Tibial nerve (tissue), 4 donors: Measurements from ENCODE around the gene ZNF341. TPM values are rescaled to one million over a fixed set of nuclear protein-coding genes. Genes with fewer than 3 reads are reported as not detected.

Experiments
- DNase-seq, 2 donors: peaks; one replicate each; pipeline ENCODE4 v3.0.0-alpha.2; 2019; ENCODE audit warnings: low spot score in 2 of 2
- H3K27ac ChIP-seq, 4 donors: fragments of 200-600 bp; sonication (generic) in 3 of 4; one replicate each; pipeline ENCODE4 v1.5.1; 2017 to 2019; ENCODE audit warnings: mild to moderate bottlenecking in 1 of 4
- H3K27me3 ChIP-seq, 2 donors: fragments of 200-600 bp; sonication (generic) in 1 of 2; one replicate each; pipeline versions ENCODE4 v1.5.1 to v1.6.0; 2017 to 2019
- H3K36me3 ChIP-seq, 3 donors: fragments of 200-600 bp; sonication (generic); one replicate each; pipeline ENCODE4 v1.5.1; 2018 to 2019
- H3K4me1 ChIP-seq, 4 donors: fragments of 200-600 bp; sonication (generic) in 3 of 4; one replicate each; pipeline ENCODE4 v1.5.1; 2017 to 2019
- H3K4me3 ChIP-seq, 4 donors: fragments of 200-600 bp; sonication (generic) in 3 of 4; one replicate each; pipeline ENCODE4 v1.5.1; 2017 to 2019; ENCODE audit warnings: mild to moderate bottlenecking in 1 of 4, moderate library complexity in 1 of 4
- H3K9me3 ChIP-seq, 4 donors: fragments of 200-600 bp; sonication (generic) in 3 of 4; one replicate each; pipeline ENCODE4 v1.5.1; 2017 to 2019
- EP300 ChIP-seq, 2 donors: sonication (generic); formaldehyde crosslinking; IDR thresholded peaks; one replicate each; pipeline ENCODE4 v1.6.1; 2017; ENCODE audit warnings: antibody characterized with exemption in 2 of 2, mild to moderate bottlenecking in 1 of 2
- POLR2A ChIP-seq, 2 donors: fragments of 450-650 bp; IDR thresholded peaks; one replicate each; pipeline ENCODE4 v1.6.1; 2017; ENCODE audit warnings: antibody characterized with exemption in 2 of 2, mild to moderate bottlenecking in 2 of 2, moderate library complexity in 2 of 2
- WGBS, 2 donors: methylation state at CpG; one replicate each; pipeline ENCODE4 v1.1.5; 2018; 5-methylcytosine and 5-hydroxymethylcytosine counted together
- total RNA-seq, 4 donors: library from RNA; depleted of rRNA; stranded (reverse); fragments of >200 nt; gene quantifications; one replicate each; pipeline ENCODE4 v1.1.0, GENCODE V29; 2016
- TF ChIP-seq, protein P1 (sequence below), 5 experiments: fragments of 200-600 bp in 3 of 5; fragments of 450-650 bp in 2 of 5; sonication (generic) in 3 of 5; IDR thresholded peaks; one replicate each; pipeline ENCODE4 v1.5.1; 2016 to 2019; ENCODE audit warnings: antibody characterized with exemption in 5 of 5, mild to moderate bottlenecking in 3 of 5, moderate library complexity in 2 of 5

Gene ZNF341
- total RNA-seq, 4 donors from 2014 or later, result 1.7 to 4.8 (median 2.1) TPM

DNA sequence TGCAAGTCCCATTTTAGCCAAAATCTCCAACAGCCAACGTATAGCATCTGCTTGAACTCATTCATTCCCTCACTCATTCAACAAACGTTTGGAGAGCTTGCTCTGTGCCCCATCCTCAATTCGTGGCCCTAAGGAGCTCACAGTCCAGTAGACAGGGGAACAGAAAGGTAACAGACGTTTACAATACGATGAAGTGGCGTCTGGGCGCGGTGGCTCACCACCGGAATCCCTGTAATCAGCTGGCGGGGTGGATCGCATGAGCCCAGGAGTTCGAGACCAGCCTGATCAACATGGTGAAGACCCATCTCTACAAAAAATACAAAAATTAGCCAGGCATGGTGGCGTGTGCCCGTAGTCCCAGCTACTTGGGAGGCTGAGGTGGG, 44.8 kb upstream of the ZNF341 start:
- TF ChIP-seq POLR2A (IDR thresholded peaks at IDR 0.05), result no peak
- Histone ChIP-seq H3K9me3 (no peaks in the 10 kb centered on the region), H3K36me3 (no peaks in the 10 kb centered on the region), H3K4me1 (peaks cover 0 to 28% (median 10%) of the 10 kb centered on the region in 4 donors), H3K27ac (peak overlapping the region; percentile 48 to 85 (median 69)), H3K4me3 (peak overlapping the region in 3 of 4 donors; percentile 20 to 54 (median 35)), H3K27me3 (no peaks in the 10 kb centered on the region)
- 79 to 83% methylated on average over 14 of the region's 14 CpGs for WGBS, 2 donors
- DNase-seq, result no peak

DNA sequence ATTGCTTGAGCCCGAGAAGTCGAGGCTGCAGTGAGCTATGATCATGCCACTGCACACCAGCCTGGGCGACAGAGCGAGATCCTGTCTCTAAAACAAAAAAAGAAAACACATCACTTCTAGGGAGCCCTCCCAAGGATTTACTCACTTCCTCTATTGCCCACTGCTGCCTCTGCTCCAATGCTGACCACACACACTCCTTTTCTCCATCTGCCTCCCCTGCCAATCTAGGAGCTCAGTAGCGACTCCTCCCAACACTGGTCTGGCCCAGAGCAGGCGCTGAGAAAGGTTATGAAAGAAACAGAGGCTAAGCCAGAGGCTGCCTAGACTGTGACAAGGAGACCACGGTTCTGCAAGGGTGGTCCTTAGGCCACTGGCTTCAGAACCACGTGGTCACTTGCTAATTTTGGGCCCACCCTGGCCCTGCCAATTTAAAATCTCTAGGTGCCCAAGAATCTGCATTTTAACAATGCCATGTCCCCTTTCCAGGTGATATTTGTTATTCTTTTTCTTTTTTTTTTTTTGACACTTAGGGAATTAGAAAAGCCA, 44.4 kb upstream of the ZNF341 start:
- TF ChIP-seq EP300 (IDR thresholded peaks at IDR 0.05), result no peak
- TF ChIP-seq POLR2A (IDR thresholded peaks at IDR 0.05), result no peak
- TF ChIP-seq, protein P1, sequence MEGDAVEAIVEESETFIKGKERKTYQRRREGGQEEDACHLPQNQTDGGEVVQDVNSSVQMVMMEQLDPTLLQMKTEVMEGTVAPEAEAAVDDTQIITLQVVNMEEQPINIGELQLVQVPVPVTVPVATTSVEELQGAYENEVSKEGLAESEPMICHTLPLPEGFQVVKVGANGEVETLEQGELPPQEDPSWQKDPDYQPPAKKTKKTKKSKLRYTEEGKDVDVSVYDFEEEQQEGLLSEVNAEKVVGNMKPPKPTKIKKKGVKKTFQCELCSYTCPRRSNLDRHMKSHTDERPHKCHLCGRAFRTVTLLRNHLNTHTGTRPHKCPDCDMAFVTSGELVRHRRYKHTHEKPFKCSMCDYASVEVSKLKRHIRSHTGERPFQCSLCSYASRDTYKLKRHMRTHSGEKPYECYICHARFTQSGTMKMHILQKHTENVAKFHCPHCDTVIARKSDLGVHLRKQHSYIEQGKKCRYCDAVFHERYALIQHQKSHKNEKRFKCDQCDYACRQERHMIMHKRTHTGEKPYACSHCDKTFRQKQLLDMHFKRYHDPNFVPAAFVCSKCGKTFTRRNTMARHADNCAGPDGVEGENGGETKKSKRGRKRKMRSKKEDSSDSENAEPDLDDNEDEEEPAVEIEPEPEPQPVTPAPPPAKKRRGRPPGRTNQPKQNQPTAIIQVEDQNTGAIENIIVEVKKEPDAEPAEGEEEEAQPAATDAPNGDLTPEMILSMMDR (IDR thresholded peaks at IDR 0.05), result no peak
- 74 to 78% methylated on average over 8 of the region's 8 CpGs for WGBS, 2 donors
- Histone ChIP-seq H3K4me1 (peaks cover 0 to 28% (median 10%) of the 10 kb centered on the region in 4 donors), H3K36me3 (no peaks in the 10 kb centered on the region), H3K9me3 (no peaks in the 10 kb centered on the region), H3K4me3 (no peak overlapping the region), H3K27me3 (no peaks in the 10 kb centered on the region), H3K27ac (peak overlapping the region in 2 of 4 donors; percentile 45 to 79)
- no peak for DNase-seq

DNA sequence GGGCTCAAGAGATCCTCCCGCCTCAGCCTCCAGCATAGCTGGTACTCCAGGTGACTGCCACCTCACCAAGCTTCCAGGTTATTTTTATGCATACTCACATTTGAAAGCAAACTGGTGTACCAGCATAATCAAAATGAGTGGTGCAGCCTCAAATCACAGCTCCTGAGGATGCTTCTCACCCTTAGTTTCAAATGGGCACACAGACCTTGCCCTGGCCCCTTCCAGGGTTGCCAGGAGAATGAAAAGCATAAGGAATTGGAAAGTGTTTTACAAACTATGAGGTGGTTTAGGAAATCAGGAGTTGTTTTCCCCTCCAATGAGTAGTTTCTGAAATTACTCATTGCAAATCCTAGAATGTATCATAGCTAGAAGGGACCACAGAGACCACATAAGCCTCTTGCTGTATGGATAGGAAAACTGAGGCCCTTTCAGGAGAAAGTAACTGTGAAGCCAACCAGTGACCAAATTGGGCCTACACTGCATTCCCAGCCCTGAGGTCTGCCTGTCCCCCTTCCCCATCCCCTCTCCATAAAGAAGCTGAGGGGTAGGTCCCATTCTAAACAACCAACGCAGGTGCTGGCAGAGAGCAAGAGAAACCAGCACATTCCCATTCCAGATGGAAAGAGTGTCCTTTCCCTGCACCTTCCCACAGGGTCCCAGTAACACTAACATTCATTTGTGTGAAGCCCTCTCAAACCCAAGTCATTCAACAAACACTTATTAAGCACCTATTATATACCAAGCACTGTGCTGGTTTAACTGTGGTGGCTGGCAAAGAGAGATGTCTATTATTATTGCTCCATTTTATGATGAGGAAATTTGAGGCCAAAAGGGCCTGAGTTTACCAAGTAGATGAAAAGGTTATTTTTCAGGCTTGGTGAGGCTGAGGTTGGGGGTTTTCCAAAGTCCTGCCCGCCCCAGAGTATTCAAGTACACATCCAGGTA, 43.5 kb upstream of the ZNF341 start:
- Histone ChIP-seq H3K4me3 (no peak overlapping the region), H3K27ac (peak overlapping the region in 1 of 4 donors; percentile 79), H3K4me1 (peaks cover 0 to 31% (median 12%) of the 10 kb centered on the region in 4 donors), H3K27me3 (no peaks in the 10 kb centered on the region), H3K36me3 (no peaks in the 10 kb centered on the region), H3K9me3 (no peaks in the 10 kb centered on the region)
- no peak for DNase-seq
- TF ChIP-seq, protein P1 (IDR thresholded peaks at IDR 0.05), result no peak
- no peak for TF ChIP-seq EP300 (IDR thresholded peaks at IDR 0.05)
- WGBS, 2 donors, result 87 to 92% methylated on average over 3 of the region's 3 CpGs

DNA sequence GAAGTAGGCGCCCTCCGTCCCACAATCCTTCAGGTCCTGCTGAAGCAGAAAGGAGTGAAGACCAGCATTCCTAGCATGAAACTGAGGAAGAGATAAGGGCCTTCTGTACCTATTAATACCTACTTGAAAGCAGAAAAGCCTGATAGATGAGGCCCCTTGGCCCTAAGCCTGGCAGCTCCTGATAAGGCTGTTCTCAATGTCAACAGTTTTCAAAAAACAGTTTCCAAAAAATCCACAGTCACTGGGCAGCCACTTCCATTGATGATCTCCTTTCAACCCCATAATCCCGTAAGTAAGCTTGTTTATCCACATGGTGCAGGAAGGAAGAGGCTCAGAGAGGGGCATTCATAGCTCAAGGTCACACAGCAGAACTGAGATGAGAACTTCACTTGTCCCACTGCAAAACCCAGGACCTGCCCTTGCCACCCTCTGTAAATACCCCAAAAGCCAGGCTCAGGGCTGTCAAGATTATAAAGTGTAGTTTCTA, 42.8 kb upstream of the ZNF341 start:
- H3K9me3 ChIP-seq, result no peaks in the 10 kb centered on the region
- H3K4me3 ChIP-seq, result no peak overlapping the region
- 93 to 97% methylated on average over 3 of the region's 3 CpGs for WGBS, 2 donors
- TF ChIP-seq, protein P1 (IDR thresholded peaks at IDR 0.05), result no peak
- no peak for TF ChIP-seq POLR2A (IDR thresholded peaks at IDR 0.05)
- no peak for TF ChIP-seq EP300 (IDR thresholded peaks at IDR 0.05)
- H3K4me1 ChIP-seq, result peaks cover 0 to 39% (median 14%) of the 10 kb centered on the region in 4 donors
- H3K27me3 ChIP-seq, result no peaks in the 10 kb centered on the region
- DNase-seq, result no peak
- H3K36me3 ChIP-seq, result no peaks in the 10 kb centered on the region
- H3K27ac ChIP-seq, result no peak overlapping the region

DNA sequence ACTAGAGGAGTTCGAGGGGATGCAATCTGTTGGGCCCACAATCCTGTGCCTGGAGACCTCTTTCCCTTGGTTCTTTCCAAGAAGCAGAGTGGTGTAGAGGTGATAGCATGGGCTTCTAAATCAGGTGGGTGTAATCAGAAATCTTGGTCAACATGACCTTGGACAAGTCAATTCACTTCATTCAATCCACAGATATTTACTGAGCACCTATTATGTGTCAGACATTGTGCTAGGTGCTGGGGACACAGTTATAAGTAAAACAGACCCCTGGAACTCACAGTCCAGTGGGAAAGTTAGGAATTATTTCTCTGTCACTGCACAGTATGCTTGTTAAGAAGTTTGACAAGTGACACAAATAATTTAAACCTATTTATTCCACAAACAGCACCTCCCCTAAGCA, 42.3 kb upstream of the ZNF341 start:
- TF ChIP-seq, protein P1 (IDR thresholded peaks at IDR 0.05), result no peak
- no peak for TF ChIP-seq EP300 (IDR thresholded peaks at IDR 0.05)
- no peak for TF ChIP-seq POLR2A (IDR thresholded peaks at IDR 0.05)
- Histone ChIP-seq H3K9me3 (no peaks in the 10 kb centered on the region), H3K27me3 (no peaks in the 10 kb centered on the region), H3K27ac (peak overlapping the region in 2 of 4 donors; percentile 13 to 57), H3K36me3 (no peaks in the 10 kb centered on the region), H3K4me1 (peaks cover 0 to 43% (median 14%) of the 10 kb centered on the region in 4 donors), H3K4me3 (no peak overlapping the region)
- WGBS, 2 donors, result 83 to 93% methylated on average over 1 of the region's 1 CpG
- DNase-seq, result no peak
